ENCODE results near the gene GNAL. TPM values are rescaled to one million over a fixed set of nuclear protein-coding genes. Genes with fewer than 3 reads are reported as not detected.
A peak's percentile ranks its signal among the peaks of the same experiment; 100 is the strongest.
"Not testable (repeated sequence)": the region's sequence is repeated elsewhere in the genome, so short reads cannot be mapped to it uniquely, and the experiment has no call there.

Gene GNAL
- total RNA-seq, 1 donor from 2014 or later: 17.1 TPM

DNA sequence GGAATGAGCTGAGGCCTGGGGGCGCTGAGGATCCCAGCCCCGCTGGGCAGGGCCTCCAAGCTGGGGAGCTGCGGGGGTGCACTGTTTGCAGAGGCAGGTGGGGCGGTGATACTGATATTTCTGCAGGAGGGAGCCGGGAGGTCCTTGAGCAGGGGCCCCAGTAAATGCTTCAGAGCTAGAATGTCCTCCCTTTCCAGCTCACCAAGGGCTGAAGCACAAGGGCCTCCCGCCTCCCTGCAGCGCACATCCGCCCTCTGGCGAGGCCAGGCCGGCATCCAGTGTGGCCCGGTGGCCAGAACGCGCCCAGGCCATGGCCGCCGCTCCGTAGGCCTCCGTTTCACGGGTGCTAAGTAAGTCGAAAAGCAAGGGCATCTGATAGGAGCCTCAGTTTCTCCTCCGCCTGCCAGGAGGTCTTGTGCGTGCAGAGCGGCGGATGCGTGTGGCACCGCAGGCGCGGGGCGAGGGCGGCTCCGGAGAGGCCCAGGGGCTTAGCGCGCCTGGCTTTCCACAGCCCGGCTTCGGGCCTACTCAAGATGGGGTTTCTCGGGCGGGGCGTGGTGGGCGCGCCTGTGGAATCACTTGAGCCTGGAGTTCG, 132.7 kb downstream of the GNAL start:
- intact Hi-C loops (cut with DNase I): loop anchor here (5.0 kb wide), 1 partner anchor 411 kb away; no protein-coding TSS in a partner anchor
- DNase-seq (ENCODE audit: low spot score) (no peak), ATAC-seq (no peak)

DNA sequence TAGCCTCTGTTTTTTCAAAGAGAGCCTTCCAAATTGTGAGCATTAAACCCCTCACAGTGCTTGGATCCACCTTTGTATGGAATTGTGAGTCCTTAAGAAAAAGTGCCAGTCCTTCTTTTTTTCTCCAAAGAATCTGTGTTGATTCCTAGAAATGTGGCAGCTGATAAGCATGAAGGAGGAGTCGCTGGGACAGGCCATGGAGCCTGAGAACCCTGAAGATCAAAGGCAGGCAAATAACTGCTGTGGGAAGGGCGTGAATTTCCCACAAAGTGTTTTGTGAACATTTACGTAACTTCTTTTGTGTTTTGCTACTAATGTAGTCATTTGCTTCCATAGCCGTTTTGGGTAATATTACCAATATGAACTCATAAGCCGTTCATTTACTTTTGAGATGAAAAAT, 134.5 kb downstream of the GNAL start:
- no peak for ATAC-seq
- intact Hi-C loops (cut with DNase I): loop anchor here (5.0 kb wide), 1 partner anchor 409 kb away; no protein-coding TSS in a partner anchor
- no peak for DNase-seq (ENCODE audit: low spot score)

DNA sequence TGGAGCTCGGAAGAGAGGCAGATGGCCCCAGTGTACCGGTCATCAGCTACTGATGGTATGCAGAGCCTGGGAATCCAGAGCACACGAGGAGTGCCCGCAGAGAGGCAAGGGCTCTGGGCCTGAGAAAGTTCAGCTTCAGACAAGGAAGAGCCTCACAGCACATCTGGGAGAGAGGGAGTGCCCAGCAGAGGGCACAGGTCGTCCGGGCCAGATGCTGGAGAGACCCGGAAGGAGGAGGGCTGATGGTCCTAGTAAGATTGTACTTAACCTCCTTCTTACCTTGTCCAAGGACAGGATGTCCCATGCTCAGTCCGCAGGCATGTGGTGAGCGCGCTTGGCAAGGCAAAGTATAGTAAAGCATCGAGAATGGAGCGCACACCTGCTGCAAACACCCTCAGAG, 137.8 kb downstream of the GNAL start:
- no peak for DNase-seq (ENCODE audit: low spot score)
- ATAC-seq: no peak
- intact Hi-C loops (cut with DNase I): no loop called here

DNA sequence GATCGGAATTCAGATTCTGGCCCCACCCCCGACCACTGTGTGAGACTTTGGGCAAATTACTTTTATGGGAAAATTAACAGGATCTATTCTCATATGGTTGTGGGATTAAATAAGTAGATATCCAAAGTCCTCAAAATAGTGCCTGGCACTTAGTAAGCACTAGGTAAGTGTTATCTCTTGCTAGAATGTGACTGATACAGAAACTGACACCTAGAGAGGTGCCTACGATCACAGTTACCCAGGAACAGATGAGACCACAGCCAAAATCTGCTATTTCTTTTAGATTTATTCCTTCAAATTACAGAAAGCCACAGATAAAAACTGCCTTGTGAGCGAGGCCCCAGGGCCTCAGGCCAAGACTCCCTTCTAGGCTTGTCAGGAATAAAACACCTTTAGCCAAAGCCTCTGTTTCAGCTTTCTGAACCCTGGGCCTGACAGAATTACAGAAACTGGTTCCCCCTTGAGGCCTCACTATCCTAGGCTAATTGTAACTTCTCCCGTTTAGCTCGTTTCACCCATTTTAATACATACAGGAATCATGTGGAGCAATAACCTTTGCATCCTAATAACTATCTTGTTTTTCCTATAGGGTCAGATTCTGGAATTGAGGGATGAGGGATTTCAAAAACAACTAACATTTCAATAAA, 139.8 kb downstream of the GNAL start:
- DNase-seq (ENCODE audit: low spot score) (no peak), ATAC-seq (no peak)
- intact Hi-C loops (cut with DNase I): no loop called here

DNA sequence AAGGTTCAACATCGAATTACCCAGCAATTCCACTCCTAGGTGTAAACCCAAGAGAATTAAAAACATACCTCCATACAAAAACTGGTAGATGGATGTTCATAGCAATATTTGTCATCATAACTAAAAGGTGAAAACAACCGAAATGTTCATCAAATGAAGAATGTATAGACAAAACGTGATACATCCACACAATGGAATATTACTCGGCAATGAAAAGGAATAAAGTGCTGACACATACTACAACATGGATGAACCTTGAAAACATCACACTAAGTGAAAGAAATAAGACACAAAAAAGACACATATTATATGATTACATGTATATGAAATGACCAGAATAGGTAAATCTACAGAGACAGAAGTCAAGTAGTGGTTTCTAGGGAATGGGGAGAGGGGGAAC, 141.5 kb downstream of the GNAL start:
- no peak for ATAC-seq
- intact Hi-C loops (cut with DNase I): no loop called here
- no peak for DNase-seq (ENCODE audit: low spot score)

DNA sequence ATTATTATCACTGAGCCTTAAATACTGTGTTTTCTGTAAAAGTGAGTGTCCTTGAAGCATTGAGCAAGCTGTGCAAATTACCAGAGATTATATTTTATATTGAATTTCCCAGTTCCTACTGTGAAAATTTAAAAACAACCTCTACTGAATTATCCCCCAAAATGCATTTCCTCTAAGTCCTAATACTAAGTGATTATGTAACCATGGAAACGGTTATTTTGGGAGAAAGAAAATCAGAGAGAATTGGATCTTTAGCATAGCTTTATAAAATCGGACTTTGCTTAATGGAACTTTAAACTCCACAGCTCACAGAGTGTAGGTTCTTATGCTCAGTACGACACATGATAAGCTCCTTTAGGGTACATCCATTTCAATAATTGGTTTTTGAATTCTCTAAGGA, 142.9 kb downstream of the GNAL start:
- ATAC-seq: no peak
- intact Hi-C loops (cut with DNase I): no loop called here
- no peak for DNase-seq (ENCODE audit: low spot score)

DNA sequence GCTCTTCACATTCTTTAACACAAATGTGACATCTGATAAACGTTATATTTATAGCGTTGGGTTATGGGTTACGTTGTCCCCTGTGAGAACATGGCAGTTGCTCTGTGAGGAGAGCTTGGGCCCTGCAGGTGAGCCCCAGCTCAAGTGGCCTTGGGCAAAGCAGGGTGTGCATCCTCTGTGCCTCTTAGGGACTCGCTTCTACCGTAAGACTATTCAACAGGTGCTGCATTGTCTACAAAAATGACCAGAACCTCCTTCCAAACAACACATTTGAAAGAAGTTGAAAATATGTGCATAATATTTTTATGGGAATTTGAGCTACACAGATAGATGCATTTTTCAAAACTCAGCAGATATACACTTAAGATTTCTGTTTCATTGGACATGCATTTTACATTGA, 145.7 kb downstream of the GNAL start:
- intact Hi-C loops (cut with DNase I): no loop called here

DNA sequence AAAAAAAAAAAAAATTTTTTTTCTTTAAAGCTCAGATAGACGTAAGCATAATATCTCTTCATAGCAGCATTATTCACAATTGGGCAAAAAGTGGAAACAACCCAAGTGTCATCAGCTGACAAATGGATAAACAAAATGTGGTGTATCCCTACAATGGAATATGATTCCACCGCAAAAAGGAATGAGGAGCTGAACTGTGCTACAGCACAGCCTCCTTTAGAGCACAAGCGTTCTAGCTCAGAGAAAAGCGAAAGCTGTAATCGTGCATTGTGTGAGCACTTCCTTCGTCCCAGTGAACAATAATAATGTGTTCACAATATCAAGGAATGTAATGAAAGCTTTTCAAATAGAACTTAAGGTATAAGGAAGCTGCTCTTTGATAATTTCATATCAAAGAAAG, 150.5 kb downstream of the GNAL start:
- ATAC-seq (no peak), DNase-seq (ENCODE audit: low spot score) (no peak)
- intact Hi-C loops (cut with DNase I): no loop called here

More for the DNA sequence above, 145.7 kb downstream of the GNAL start:
- DNase-seq (ENCODE audit: low spot score) (no peak), ATAC-seq (no peak)

DNA sequence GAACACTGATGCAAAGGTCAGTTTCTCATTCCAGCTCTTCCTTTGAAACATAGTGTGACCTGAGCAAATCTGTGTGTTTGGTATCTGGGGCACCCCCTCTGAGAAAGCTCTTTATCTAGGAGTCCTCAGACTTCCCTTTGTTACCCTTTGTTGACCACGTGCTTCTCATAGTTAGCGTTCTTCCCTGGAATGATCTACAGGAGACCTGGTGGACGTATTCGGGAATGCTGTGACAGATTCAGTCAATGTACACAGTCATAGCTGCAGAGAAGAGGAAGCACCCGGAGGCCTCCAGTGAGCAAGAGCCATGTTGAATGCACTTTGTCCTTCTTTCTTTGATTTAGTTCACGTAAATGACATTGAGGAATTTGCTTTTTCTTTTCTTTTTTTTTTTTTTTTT, 151.4 kb downstream of the GNAL start:
- DNase-seq (ENCODE audit: low spot score) (no peak), ATAC-seq (no peak)
- intact Hi-C loops (cut with DNase I): no loop called here

DNA sequence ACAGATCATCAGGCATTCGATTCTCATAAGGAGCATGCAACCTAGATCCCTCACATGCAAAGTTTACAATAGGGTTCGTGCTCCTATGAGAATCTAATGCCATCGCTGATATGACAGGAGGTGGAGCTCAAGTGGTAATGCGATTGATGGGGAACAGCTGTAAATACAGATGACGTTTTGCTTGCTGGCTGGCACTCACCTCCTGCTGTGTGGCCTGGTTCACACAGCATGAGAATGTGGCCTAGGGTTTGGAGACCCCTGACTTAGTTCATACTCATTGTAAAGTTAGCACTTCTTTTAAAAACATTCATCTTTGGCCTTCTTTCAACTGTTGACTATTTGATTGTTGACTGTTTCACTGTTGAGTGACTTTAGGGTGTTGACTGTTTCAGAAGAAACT, 153.5 kb downstream of the GNAL start:
- intact Hi-C loops (cut with DNase I): no loop called here
- ATAC-seq: no peak
- DNase-seq (ENCODE audit: low spot score): no peak

DNA sequence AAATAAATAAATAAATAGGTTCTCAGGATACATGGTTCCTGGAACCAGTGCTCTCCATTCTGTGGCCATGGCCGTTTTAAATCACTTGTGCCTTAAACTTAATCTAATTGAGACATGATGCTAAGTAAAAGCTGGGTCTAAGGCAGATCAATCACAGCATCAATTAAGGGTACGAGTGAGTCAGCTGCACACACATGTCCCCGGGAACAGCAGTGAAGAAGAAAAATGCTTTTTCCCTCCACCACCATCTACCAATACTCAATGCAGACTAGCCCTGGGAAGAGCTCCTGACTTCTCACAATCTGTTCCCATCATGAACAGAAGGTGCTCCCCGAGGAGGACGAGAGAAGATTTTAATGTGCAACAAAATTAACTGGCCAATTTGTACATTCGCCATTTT, 155.4 kb downstream of the GNAL start:
- ATAC-seq (no peak), DNase-seq (ENCODE audit: low spot score) (no peak)
- intact Hi-C loops (cut with DNase I): no loop called here

DNA sequence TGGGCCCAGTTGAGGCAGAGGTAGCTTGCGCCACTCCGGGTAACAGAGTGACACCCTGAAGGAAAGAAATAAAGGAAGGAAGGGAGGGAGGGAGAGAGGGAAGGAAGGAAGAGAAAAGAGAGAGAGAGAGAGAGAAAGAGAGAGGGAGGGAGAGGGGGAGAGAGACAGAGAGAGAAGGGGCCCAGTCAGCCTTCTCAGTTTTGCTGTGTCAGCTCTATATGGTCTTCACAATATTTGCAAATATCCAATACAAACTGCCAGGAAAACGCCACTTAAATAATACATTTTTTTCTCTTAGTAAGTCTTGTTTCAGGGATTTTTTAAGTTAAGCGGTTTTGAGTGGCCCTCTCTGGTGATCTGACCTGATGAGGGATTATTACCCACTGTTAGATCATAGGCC, 156.6 kb downstream of the GNAL start:
- ATAC-seq (no peak), DNase-seq (ENCODE audit: low spot score) (no peak)
- intact Hi-C loops (cut with DNase I): no loop called here

DNA sequence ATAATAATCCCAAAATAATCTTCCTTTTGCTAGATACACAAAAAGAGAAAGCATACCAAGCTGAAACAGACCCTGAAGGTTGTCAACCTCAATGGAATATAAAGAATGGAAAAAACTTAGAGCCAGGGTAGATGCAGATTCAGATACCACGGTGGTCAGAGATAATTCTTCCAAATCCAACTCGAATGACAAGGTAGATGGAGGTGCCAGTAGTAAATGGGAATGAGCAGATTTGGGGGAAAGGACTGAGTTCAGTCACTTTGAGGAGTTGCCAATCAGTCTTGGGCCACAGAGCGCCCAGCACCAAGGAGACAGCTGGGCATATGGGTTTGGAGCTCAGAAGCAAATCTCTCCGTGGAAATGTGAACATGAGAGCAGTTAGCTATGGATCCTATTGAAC, 158.7 kb downstream of the GNAL start:
- intact Hi-C loops (cut with DNase I): no loop called here
- ATAC-seq (no peak), DNase-seq (ENCODE audit: low spot score) (no peak)

DNA sequence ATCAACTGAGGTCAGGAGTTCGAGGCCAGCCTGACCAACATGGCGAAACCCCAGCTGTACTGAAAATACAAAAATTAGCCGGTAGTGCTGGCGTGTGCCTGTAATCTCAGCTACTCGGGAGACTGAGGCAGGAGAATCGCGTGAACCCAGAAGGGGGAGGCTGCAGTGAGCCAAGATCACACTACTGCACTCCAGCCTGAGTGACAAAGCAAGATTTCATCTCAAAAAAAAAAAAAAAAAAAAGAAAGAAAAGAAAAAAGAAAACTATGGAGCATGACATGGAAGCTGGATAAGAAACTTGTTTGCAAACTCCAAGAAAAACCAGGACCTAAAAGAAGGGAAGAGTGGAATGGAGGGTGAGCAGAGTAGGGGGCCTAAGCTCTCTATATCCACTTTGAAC, 160.2 kb downstream of the GNAL start:
- intact Hi-C loops (cut with DNase I): no loop called here
- no peak for DNase-seq (ENCODE audit: low spot score)
- no peak for ATAC-seq

DNA sequence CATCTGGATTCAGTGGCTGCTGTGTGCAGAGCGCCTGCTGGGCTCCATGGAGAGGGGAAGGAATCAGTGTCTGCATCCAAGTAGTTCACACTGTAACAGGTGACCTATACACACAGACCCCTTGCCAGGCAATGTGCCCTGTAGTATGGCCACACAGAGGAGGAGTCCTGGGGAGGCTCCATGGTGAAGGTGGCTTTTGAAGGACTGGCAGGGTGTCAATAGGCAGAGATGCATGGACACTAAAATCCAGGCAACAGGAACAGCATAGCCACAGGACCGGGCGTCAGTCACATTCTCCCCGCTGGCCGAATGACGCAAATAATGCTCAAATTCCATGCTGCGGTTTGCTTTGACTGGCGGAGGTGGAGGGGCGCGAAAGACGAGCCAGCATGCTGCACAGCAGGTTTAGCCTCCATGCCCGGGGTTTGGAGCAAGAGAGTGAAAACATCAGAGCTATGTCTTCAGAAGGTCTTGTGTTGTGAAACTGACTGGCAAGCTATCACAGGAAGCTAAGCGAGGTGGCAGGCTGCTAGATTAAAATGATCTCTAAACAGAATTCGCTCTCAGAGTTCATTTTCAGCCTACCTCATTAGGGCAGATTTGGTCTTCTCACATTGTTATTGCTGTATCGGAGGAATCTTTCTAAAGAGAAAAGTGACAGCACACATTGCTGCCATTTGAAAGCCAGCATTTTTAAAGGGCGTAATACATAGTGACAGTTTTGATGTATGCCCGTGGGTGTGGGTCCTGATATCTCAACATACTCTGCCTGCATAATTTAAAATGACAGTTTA, 161.0 kb downstream of the GNAL start:
- DNase-seq (ENCODE audit: low spot score): peak; percentile 79

DNA sequence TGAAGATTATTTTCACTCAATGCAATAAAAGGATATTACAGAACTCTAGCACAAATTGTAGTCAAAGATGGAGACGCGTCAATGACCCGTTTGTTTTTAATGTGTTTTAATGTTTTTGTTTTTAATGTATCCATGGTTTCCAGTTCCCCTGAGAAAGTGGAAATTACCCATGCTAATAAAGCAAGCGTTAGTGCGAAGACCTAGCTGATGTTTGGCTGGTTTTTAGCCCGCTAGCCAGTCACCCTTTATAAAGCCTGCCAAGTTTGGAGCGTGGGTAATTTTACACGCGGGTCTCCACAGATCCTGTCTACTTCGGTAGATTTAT, 161.7 kb downstream of the GNAL start:
- no peak for DNase-seq (ENCODE audit: low spot score)
- ATAC-seq: peak; percentile 81
- intact Hi-C loops (cut with DNase I): no loop called here

More for the DNA sequence above, 161.0 kb downstream of the GNAL start:
- intact Hi-C loops (cut with DNase I): no loop called here
- peak; percentile 75 for ATAC-seq

DNA sequence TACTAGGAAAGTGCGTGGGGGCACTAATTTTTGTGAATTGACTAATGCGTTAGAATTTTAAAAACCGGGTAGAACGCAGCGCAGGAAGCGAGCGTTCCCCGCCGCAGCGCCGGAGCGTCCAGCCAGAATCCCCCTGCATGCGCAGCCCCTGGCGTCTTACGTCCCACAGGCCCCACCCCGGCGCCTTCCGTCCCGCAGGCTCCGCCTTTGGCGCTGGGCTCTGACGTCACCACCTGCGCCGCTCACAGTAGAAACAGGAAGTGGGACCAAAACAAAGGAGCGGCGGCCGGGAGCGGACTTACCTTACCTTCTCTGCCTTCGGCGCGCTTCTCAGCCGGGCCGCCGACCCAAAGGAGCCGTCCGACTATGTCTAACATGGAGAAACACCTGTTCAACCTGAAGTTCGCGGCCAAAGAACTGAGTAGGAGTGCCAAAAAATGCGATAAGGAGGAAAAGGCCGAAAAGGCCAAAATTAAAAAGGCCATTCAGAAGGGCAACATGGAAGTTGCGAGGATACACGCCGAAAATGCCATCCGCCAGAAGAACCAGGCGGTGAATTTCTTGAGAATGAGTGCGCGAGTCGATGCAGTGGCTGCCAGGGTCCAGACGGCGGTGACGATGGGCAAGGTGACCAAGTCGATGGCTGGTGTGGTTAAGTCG, 162.2 kb downstream of the GNAL start, which contains the start of gene CHMP1B:
Gene CHMP1B (plus strand): TSS at position 268 of the 660 bp plus-strand sequence. CDS start 99 bp downstream, at position 367.
- intact Hi-C loops (cut with DNase I): no loop called here
- peak; percentile 99 for DNase-seq (ENCODE audit: low spot score)
- peak; percentile 99 for ATAC-seq

DNA sequence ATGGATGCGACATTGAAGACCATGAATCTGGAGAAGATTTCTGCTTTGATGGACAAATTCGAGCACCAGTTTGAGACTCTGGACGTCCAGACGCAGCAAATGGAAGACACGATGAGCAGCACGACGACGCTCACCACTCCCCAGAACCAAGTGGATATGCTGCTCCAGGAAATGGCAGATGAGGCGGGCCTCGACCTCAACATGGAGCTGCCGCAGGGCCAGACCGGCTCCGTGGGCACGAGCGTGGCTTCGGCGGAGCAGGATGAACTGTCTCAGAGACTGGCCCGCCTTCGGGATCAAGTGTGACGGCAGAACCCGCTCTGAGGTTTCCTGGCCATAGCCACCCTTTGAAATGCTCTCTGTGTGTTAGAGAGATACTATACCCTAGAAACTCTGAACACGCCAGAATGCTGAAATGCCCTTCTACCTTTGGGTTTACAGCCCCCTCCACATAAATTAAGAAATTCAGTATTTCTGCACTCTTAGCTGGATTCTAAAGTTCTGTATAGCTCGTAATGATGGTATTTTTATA, 162.8 kb downstream of the GNAL start:
- no peak for DNase-seq (ENCODE audit: low spot score)
- ATAC-seq: peak; percentile 9
- intact Hi-C loops (cut with DNase I): no loop called here

DNA sequence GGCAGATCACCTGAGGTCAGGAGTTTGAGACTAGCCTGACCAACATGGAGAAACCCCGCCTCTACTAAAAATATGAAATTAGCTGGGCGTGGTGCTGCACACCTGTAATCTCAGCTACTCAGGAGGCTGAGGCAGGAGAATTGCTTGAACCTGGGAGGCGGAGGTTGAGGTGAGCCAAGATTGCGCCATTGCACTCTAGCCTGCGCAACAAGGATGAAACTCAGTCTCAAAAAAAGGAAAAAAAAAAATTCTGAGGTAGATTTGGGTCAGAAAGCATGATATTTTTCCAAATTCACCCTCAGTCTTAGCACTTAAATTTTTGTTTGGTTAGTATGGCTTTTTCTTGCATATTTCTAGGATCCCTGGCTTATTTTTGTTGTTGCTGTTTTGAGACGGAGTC, 165.5 kb downstream of the GNAL start:
- DNase-seq (ENCODE audit: low spot score); intact Hi-C loops (cut with DNase I); ATAC-seq: not testable (repeated sequence)
